ENCODE measurements around the gene ENG. TPM values are rescaled to one million over a fixed set of nuclear protein-coding genes. Genes with fewer than 3 reads are reported as not detected.

ENG gene
- total and polyA plus RNA-seq, 2 experiments from 2014 or later: 1.4 to 2.6 TPM

DNA sequence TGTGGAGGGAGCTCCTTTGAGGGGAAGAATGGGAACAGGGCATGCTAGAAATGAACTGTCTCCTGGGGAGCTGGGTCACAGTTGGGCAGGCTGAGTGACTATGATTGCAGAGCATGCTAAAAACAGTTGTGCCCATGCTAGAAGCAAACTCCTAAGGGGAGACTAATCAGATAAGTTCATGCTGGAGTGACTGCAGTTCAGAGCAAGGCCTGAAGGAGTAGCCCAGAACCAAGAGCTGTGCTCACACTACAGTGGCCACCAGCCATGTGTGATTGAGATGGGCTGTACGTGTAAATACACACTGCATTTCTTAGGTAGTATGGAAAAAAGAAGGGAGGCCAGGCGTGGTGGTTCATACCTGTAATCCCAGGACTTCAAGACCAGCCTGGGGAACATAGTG, 33.3 kb upstream of the ENG start (continued):
- TF ChIP-seq, protein P1, sequence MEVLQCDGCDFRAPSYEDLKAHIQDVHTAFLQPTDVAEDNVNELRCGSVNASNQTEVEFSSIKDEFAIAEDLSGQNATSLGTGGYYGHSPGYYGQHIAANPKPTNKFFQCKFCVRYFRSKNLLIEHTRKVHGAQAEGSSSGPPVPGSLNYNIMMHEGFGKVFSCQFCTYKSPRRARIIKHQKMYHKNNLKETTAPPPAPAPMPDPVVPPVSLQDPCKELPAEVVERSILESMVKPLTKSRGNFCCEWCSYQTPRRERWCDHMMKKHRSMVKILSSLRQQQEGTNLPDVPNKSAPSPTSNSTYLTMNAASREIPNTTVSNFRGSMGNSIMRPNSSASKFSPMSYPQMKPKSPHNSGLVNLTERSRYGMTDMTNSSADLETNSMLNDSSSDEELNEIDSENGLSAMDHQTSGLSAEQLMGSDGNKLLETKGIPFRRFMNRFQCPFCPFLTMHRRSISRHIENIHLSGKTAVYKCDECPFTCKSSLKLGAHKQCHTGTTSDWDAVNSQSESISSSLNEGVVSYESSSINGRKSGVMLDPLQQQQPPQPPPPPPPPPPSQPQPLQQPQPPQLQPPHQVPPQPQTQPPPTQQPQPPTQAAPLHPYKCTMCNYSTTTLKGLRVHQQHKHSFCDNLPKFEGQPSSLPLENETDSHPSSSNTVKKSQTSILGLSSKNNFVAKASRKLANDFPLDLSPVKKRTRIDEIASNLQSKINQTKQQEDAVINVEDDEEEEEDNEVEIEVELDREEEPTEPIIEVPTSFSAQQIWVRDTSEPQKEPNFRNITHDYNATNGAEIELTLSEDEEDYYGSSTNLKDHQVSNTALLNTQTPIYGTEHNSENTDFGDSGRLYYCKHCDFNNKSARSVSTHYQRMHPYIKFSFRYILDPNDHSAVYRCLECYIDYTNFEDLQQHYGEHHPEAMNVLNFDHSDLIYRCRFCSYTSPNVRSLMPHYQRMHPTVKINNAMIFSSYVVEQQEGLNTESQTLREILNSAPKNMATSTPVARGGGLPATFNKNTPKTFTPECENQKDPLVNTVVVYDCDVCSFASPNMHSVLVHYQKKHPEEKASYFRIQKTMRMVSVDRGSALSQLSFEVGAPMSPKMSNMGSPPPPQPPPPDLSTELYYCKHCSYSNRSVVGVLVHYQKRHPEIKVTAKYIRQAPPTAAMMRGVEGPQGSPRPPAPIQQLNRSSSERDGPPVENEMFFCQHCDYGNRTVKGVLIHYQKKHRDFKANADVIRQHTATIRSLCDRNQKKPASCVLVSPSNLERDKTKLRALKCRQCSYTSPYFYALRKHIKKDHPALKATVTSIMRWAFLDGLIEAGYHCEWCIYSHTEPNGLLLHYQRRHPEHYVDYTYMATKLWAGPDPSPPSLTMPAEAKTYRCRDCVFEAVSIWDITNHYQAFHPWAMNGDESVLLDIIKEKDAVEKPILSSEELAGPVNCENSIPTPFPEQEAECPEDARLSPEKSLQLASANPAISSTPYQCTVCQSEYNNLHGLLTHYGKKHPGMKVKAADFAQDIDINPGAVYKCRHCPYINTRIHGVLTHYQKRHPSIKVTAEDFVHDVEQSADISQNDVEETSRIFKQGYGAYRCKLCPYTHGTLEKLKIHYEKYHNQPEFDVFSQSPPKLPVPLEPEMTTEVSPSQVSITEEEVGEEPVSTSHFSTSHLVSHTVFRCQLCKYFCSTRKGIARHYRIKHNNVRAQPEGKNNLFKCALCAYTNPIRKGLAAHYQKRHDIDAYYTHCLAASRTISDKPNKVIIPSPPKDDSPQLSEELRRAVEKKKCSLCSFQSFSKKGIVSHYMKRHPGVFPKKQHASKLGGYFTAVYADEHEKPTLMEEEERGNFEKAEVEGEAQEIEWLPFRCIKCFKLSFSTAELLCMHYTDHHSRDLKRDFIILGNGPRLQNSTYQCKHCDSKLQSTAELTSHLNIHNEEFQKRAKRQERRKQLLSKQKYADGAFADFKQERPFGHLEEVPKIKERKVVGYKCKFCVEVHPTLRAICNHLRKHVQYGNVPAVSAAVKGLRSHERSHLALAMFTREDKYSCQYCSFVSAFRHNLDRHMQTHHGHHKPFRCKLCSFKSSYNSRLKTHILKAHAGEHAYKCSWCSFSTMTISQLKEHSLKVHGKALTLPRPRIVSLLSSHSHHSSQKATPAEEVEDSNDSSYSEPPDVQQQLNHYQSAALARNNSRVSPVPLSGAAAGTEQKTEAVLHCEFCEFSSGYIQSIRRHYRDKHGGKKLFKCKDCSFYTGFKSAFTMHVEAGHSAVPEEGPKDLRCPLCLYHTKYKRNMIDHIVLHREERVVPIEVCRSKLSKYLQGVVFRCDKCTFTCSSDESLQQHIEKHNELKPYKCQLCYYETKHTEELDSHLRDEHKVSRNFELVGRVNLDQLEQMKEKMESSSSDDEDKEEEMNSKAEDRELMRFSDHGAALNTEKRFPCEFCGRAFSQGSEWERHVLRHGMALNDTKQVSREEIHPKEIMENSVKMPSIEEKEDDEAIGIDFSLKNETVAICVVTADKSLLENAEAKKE (CRISPR knock-in tag; IDR thresholded peaks at IDR 0.05): no peak
- TF ChIP-seq, protein P2, sequence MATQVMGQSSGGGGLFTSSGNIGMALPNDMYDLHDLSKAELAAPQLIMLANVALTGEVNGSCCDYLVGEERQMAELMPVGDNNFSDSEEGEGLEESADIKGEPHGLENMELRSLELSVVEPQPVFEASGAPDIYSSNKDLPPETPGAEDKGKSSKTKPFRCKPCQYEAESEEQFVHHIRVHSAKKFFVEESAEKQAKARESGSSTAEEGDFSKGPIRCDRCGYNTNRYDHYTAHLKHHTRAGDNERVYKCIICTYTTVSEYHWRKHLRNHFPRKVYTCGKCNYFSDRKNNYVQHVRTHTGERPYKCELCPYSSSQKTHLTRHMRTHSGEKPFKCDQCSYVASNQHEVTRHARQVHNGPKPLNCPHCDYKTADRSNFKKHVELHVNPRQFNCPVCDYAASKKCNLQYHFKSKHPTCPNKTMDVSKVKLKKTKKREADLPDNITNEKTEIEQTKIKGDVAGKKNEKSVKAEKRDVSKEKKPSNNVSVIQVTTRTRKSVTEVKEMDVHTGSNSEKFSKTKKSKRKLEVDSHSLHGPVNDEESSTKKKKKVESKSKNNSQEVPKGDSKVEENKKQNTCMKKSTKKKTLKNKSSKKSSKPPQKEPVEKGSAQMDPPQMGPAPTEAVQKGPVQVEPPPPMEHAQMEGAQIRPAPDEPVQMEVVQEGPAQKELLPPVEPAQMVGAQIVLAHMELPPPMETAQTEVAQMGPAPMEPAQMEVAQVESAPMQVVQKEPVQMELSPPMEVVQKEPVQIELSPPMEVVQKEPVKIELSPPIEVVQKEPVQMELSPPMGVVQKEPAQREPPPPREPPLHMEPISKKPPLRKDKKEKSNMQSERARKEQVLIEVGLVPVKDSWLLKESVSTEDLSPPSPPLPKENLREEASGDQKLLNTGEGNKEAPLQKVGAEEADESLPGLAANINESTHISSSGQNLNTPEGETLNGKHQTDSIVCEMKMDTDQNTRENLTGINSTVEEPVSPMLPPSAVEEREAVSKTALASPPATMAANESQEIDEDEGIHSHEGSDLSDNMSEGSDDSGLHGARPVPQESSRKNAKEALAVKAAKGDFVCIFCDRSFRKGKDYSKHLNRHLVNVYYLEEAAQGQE (IDR thresholded peaks at IDR 0.05; ENCODE audit: unreplicated experiment): no peak
- TF ChIP-seq, protein P3, sequence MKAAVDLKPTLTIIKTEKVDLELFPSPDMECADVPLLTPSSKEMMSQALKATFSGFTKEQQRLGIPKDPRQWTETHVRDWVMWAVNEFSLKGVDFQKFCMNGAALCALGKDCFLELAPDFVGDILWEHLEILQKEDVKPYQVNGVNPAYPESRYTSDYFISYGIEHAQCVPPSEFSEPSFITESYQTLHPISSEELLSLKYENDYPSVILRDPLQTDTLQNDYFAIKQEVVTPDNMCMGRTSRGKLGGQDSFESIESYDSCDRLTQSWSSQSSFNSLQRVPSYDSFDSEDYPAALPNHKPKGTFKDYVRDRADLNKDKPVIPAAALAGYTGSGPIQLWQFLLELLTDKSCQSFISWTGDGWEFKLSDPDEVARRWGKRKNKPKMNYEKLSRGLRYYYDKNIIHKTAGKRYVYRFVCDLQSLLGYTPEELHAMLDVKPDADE (IDR thresholded peaks at IDR 0.05): no peak
- TF ChIP-seq CREB1 (CRISPR knock-in tag; IDR thresholded peaks at IDR 0.05; ENCODE audit: low read depth) (no peak), POLR2AphosphoS5 (IDR thresholded peaks at IDR 0.05; ENCODE audit: low read depth) (no peak), ZNF331 (CRISPR knock-in tag; IDR thresholded peaks at IDR 0.05; ENCODE audit: low read depth) (no peak)

All from GM23338 (cell line).